NCI-H2029 (cell line): Measurements from ENCODE around the gene ERG28.
"Not testable (repeated sequence)": the region's sequence is repeated elsewhere in the genome, so short reads cannot be mapped to it uniquely, and the experiment has no call there.

Source experiments
- DNase-seq: peaks from one replicate; lab custom pipeline; 2025; lab: John Stamatoyannopoulos, UW

Gene ERG28, protein sequence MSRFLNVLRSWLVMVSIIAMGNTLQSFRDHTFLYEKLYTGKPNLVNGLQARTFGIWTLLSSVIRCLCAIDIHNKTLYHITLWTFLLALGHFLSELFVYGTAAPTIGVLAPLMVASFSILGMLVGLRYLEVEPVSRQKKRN

DNA sequence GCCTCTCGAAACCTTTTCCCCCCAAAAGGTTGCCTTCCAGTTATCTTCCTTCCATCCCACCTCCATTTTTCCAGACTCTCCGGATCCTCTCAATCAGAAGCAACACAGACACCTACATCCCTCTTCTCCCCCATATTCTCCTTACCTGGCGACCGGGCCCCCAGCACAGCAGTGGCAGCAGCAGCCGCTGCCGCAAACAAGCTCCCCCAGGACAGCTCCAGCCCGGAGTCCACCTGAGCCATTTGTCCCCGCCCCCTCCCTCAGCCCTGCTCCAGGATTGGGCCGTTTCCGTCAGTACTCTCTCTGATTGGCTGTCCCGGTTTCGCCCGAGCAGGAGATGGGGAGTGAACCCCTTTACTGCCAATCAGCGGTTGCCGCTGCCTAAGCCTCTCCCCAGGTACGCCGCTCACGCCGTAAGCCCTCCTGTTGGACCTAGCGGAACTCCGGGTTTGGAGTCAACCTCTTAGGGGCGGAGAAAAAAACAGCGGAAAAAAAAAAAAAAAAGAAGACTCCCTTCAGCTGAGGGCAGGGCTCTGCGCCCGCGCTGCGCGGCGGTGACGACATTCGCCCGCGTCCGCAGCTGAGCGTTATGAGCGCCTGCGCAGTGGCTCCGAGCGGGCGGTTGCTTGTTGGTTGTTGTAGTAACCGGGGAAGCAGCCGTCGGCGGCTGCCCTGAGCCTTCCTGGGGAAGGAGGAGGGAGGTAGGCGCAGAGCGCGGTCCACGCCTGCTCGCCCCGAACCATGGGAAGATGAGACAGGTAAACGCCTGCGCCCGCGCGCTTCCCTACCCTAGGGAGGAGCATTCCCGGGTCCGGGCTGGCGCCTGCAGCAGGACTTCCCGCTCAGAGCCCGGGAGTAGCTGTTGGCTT lies at the start of gene ERG28, which contains the start of gene TTLL5:
ERG28 (minus strand) TSS at position 247 of the 869 bp plus-strand sequence. CDS start 3,374 bp downstream, outside the sequence.
TTLL5 (plus strand) TSS at position 617 of the 869 bp plus-strand sequence. CDS start 1,904 bp downstream, outside the sequence.
- peak; percentile 90 for DNase-seq

DNA sequence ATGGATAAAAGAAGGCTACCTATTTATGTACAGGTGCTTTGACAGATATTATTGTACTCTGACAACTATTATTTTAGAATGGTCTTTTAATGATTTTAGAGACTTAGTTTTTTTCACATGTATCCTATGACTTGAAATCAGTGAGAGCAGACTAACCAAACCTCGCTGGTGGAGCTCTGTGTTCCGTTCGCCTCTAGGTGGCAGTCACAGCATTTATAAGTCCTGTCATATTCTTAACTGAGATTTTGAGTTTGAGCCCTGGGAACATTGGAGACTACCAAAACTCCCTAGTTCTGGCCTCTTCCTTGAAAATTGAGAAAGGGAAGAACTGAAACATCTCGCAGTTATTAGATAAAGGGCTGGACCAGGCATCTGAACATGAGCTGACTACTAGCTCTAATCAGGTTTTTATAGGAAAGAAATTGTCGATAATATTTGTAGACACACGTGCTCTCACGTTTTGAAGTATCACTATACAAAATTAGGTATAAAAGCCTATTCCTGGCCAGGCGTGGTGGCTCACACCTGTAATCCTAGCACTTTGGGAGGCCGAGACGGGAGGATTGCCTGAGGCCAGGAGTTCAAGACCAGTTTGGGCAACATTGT lies 48.6 kb upstream of the ERG28 start:
- peak; percentile 13 for DNase-seq

DNA sequence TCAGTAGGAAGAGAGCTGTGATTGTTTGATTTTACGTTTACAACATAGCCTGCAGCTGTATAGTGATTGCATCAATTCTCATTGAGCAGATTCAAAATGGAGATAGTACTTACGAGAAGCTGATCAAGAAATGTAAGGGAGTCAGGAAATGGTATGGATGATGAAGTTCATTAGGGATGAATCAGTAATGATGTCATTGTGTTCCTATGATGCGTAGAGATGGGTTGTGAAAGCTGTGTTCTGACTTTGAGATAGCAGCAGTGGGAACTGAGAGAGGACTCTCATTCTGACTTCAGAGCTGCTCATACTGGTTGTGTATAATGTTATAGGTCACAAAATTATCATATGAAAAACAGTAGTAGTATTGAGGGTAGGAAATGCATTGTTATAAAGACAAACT lies 44.3 kb upstream of the ERG28 start:
- DNase-seq, result no peak

DNA sequence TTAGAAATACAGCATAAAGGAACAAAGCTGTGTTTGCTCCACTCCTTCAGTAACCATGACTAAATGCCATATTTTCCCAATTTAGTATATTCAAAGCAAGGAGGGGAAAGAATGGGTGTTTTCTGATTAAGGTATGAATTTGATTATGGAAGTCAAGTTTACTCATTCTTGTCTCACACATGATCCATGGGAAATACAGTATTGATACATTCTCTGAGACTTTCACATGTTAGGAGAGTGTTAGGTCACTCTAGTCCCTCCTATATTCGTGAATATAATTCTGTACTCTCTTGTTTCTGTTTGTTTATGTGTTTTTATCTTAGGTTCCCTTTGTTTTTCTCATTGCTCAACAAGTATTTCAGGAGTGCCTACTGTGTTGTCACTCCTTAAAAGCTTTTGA lies 42.8 kb upstream of the ERG28 start:
- DNase-seq, result no peak

DNA sequence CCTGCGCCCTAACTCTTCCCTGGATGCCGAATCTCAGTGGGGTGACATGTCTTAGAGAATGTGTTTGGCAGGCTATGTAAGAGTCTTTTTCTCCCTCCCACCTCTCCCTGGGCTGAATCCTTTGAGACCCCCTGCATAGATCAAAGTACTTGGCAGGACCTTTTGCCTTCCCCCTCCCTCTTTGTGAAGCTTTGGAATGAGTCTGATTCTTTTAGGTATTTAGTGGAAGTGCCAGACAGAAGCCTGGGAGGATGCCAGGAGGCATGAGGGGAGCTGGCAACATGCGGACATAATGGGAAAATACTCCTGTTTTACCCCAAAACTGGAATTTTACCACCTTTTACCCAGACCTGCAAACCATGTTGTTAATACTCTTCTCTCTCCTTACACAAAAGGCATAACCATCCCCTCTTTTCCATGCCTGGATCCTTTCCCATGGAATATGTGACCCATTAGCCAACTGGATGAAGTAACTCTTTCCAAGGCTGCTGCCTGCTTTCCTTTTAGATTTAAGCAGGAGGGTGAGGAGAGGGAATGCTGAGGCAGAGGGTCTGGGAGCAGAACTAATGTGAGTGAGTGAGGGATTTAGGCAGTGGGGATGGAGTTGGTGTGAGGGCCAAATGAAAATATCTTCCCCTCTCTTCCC lies 42.1 kb upstream of the ERG28 start:
- DNase-seq, result no peak

DNA sequence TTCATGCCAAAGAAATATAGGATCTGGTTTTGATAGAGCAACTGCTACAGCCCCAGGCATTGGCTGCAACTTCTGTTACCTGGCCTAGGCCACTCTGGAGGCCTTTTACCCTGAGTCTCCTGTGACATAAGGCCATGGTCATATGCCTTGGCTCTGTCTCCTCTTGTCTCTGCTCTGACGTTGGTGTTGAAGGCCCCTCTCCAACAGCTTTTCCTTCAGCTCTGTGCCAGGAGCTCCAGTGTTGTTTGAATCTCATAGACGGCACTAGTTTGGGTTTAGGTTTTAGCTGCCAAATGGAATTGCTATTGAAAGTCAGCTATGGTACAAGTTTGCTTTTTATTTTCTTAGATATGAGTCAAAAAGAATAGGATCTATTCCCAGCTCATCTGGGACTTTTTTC lies 41.4 kb upstream of the ERG28 start:
- no peak for DNase-seq

DNA sequence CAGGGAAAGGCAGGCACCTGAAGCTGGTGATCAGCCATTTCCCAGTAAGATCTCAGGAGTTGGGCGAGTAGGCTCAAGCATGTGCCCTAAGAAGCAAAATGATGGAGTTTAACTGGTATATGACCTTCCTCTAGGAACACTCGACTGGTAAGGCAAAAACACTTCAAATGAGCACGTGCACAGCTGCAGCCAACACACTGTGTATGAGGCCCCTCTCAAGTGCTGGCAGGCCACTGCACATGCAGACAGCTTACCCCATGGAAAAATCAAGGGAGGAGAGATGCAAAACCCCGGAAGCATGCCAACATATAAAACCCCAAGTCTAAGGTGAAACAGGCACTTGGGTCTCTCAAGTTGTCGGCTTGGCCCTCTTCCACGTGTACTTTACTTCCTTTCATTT lies 39.6 kb upstream of the ERG28 start:
- no peak for DNase-seq

DNA sequence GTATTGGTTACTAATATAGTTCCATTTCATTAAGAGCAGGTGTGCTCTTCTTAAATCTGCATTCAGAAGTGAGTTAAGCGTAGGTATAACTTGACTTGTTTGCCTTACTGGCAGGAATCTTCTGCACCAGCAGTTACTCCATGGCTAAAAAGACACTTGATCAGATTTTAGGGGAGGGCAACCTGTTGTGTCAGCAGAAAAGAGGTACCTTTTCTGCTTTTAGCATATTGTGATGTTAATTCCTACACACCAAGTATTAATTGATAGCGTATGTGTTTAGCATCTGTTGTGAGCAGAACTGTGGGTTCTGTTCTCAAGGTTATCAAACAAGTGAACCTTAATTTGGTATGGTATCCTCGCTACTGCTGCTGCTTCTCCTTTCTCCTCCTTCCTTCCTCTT lies 38.7 kb upstream of the ERG28 start:
- no peak for DNase-seq

DNA sequence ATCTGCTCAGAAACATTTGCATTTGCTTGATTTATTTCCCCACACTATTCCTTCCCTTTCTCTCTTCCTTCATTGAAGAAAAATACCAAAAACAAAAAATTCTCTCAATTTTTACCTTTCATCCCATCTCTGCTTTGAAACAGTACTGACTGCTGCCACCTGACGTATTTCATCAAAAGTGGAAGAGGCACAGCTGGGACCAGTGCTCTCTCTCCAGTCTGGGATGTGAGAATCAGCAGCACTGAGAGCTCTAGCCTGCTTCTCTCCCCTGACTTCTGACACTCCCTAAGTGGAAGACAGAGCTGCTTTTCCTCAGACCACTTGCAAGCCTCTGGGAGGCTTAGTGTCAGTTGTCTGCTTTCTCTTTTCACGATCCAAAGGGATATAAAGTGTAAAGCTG lies 37.2 kb upstream of the ERG28 start:
- no peak for DNase-seq

DNA sequence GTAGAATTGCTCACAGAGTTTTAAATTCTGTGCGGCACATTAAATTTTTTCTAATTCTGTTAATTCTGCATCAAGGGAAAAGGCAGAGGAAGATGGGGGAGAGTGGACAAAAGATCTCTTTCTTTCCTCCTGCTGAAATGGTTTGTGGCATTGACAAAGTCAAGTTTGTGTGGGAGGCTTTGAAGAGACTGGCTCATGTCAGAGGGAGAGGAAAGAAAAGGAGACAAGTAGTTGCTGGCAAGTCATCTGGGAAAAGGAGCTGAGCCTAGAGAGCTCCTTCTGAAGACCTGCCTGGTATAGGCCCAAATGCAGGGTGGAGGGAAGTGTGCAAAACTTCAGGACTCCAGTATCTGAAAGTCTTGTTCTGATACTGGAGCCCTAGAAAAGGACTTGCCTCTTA lies 36.7 kb upstream of the ERG28 start:
- DNase-seq, result no peak

DNA sequence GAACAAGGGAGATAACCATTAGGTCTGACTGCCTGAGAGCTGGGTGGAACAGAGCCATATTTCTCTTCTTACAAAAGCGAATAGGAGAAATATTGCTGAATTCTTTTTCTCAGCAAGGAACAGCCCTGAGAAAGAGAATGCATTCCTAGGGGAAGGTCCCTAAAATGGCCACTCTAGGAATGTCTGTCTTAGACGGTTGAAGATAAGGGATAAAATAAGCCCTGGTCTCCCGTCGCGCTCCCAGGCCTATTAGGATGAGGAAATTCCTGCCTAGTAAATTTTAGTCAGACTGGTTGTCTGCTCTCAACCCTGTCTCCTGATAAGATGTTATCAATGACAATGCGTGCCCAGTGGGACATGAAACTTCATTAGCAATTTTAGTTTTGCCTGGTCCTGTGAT lies 34.3 kb upstream of the ERG28 start:
- DNase-seq, result not testable (repeated sequence)

DNA sequence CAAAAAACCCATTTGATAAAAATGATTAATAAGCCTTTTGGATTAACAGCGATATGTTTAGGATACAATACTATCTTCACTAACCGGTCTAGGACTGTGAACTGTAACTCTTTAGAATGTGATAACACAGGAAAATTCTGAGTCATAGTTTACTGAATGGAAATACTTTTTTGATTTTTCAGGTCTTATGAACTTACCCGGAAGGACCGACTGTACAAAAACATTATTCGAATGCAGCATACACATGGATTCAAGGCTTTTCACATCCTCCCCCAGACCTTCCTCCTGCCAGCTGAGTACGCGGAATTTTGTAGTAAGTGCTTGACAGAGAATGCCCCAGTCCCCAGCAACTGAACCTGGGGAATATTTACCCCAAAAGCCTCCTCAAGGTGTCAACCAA lies 29.3 kb upstream of the ERG28 start:
- no peak for DNase-seq

DNA sequence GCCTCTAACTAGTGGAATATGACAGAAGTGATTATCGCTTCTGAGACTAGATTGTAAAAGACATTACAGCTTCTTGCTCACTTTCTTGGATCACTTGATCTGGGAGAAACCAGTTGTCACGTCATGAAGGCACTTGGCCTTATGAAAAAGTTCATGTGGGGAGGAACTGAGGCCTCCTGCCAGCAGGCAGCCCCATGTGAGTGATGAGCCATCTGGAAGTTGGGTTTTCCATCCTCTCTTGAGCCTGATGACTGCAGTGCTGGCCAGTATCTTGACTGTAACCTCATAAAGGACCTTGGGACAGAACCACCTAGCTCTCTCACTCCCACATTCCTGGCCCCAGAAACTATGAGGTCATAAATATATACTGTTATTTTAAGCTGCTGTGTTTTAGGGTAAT lies 28.3 kb upstream of the ERG28 start:
- DNase-seq, result no peak

DNA sequence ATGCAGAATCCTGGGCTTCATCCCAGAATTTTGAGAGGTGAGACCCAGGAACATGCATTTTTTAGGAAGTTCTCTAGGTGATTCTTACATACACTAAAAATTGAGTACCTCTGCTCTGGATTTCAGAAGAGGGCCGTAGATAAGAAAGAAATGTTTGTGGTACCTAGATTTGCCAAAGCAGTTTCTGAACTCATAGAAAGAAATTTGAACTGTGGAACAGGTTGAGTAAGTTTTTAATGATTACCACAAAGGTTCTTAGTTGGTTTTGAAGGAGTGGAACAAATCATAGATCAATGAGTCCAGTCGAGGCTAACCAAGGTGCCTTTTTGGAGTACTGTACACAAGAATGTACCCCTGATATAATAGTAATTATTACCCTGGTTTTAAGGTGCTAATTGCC lies 25.2 kb upstream of the ERG28 start:
- DNase-seq, result no peak

DNA sequence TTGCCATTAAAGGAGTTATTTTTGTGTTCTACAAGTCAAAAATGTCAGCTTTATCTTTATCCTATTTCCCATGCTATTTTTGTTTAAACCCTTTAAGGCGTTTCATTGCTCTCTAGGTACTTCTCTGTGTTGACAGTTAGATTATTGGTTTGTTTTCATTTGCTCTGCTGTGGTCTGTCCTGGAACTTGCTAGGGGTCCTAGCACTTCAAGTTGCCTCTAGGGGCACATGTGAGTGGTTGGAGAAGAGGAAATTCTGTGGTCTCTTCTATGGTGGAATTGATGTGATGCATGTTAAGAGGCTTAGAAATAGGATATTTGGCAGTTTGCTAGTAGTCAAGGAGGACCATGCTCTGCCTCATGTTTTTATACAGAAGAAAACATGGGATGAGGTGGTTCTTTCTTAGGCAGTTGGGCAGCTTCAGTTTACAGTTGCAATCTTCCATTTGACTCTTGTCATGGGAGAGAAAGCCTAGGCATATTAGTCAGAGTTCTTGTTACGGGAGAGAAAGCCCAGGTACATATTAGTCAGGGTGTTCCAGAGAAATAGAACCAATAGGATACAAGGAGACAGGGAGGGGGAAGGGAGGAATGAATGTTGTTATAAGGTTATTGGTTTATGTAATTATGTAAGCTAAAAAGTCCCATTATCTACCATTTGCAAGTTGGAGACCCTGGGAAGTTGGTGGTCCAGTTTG lies 14.7 kb upstream of the ERG28 start:
- no peak for DNase-seq

DNA sequence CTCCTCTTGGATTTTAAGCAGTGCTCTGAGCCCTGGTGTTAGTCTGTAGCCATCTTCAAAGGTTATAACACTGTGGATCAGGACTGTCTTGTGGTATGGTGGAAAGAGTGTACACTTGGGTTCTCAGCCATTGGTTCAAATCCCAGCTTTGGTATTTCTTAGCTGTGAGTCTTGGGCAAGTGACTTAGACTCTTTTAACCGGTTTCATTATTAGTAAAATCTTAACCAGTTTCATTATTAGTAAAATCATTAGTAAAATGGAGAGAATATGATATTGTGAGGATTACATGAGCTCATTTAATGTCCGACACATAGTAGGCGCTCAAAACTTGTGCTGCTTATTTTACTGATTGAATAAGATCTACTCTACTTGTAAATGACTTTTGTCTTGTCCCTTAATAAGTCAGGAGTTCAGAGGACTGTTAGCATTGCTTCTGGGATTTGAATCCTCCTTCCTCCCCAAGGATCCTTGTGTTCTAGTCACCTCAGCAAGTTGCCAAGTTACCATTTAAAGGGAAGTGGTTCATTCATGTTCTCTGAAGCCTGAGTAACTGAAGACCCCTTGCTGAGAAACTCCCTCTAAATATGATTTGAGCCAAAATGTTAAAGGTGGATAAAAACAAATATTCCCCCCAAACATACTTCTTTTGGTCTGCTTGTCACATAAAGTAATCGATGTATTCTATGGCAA lies 12.8 kb upstream of the ERG28 start:
- no peak for DNase-seq

DNA sequence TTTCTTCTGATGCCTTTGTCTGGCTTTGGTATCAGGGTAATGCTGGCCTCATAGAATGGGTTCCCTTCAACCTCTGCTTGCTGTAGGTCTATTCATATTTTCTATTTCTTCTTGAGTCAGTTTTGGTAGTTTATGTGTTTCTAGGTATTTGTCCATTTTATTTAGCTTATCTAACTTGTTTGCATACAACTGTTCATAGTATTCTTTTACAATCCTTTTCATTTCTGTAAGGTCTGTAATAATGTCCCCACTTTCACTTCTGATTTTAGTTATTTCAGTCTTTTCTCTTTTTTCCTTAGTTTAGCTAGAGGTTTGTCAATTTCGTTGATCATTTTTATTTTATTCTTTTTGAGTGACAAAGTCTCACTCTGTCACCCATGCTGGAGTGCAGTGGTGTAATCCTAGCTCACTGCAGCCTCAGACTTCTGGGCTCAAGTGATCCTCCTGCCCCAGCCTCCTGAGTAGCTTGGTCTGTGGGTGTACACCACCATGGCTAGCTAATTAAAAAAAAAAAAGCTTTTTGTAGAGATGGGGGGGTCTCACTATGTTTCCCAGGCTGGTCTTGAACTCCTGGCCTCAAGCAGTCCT lies 12.0 kb upstream of the ERG28 start:
- no peak for DNase-seq

DNA sequence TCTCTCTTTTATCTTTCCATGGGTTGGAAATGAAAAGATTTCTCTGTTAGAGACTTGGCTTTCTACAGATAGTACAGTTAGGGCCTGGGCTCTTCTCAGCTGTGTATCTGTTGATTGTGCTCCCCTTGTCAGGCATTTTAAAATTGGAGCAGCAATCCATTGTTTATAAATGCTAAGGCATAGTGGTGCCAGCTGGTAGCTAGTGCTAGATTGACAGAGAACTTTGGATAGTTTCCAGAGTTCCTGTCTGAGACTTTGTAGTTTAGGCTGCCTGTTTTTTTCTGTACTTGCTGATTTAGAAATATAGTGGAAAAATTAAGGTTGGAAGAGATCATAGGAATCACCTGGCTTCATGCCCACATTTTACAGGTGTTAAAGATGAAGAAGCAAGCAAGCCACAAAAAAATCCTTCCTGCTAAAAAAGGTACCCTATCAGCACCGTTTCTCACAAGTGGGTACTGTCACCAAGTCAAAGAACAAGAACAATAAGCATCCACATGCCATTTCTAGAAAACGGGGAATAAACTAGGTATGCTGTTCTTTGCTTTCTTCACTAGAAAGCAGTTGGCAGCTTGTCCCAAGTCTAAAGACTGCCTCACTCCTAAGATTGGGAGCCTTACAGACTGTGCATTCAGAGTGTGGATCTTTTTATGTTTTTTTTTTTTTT lies 6.6 kb upstream of the ERG28 start:
- no peak for DNase-seq

DNA sequence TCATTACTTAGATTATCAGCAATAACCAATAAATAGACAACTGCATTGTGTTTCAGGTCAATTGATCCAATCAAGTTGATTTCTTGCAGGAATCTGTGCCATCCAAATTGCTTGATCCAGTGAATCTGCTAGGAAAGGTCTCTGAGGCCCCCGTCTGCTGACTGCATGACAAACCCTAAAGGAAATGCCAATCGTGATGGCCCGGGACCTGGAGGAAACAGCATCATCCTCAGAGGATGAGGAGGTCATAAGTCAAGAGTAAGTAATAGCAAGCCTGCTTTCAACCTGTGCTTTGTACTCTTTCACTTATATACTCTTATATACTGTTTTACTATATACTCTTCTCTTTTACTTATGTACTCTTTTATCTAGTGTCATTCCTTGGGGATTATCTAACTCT lies 2.3 kb upstream of the ERG28 start:
- no peak for DNase-seq

DNA sequence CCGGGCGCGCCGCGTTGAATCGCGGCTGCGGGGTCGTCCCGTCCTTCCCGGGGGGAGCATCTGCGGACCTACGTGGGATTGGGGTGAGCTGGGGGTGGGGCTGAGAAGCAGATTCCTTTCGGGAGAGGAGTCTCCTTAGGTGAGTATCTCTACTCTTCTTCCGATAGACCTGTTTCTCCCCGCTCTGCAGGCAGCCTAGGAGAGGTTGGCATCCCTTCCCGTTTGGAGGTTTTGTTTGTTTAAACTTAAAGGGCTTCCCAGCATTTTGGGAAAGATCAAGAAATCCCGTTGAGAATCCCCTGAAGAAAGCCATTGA lies 781 bp upstream of the ERG28 start:
- DNase-seq, result no peak

DNA sequence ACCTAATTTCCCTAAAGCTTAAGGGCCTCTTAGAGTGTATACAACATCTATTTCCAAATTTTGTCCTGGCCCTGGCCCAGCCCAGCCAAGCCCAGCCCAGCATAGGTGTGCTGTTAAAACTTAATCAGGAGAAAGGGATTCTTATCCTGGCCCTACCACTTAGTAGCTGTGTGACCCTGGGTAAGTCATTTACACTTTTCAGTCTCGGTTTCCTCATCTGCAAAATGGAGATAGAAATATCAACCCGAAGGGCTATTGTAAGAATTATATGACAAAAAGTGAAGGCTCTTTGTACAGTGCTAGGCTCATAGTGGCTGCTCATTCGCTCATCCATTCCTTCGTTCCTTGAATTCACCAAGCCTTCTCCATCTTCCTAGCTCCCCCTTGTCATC lies 442 bp downstream of the ERG28 start:
- DNase-seq, result no peak
